ENCODE results near the gene USP17L25.
"Not testable (repeated sequence)": the region's sequence is repeated elsewhere in the genome, so short reads cannot be mapped to it uniquely, and the experiment has no call there.

Gene USP17L25

GRCh38 chr4:9329611-9330010, at the start of gene USP17L25:
TSS of gene USP17L25 (plus strand) at chr4:9329911. CDS start at chr4:9329911, 0 bp downstream.
- in situ Hi-C loops (cut with MboI; ENCODE audit: low sequenced_read_pairs), result not testable (repeated sequence)

- in situ Hi-C loops (cut with MboI; ENCODE audit: low sequenced_read_pairs), result not testable (repeated sequence)
Measured at GRCh38 chr4:9324191-9324590, 5.5 kb upstream of the USP17L25 start.

- in situ Hi-C loops (cut with MboI; ENCODE audit: low sequenced_read_pairs), result not testable (repeated sequence)
Measured at GRCh38 chr4:9324865-9325264, 4.8 kb upstream of the USP17L25 start, which contains the start of gene USP17L24. TSS of gene USP17L24 (plus strand) at chr4:9325165. CDS start at chr4:9325165, 0 bp downstream.

DNA sequence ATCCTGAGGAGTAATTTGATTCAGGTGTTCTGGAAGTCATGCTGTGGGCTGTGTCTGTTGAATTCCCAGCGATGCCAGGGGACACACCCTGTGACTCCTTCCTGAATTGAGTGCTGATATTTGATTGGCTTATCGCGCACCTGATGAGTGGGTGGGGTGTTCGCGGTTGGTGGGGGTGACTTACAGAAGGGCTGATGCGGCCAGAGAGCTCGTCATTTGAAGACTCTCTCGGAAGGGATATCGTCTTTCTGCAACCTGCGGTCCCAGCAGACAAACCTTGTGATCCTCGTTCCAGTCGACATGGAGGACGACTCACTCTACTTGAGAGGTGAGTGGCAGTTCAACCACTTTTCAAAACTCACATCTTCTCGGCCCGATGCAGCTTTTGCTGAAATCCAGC, 4.6 kb downstream of the USP17L25 start, which contains the start of gene USP17L26:
Gene USP17L26 (plus strand): TSS at position 301 of the 400 bp plus-strand sequence. CDS start 0 bp downstream, at position 301.
- in situ Hi-C loops (cut with MboI; ENCODE audit: low sequenced_read_pairs), result not testable (repeated sequence)

- in situ Hi-C loops (cut with MboI; ENCODE audit: low sequenced_read_pairs), result not testable (repeated sequence)
Measured at GRCh38 chr4:9339103-9339502, 9.4 kb downstream of the USP17L25 start, which contains the start of gene USP17L5. TSS of gene USP17L5 (plus strand) at chr4:9339403. CDS start at chr4:9339403, 0 bp downstream.

- in situ Hi-C loops (cut with MboI; ENCODE audit: low sequenced_read_pairs), result not testable (repeated sequence)
Measured at GRCh38 chr4:9343848-9344247, 14.1 kb downstream of the USP17L25 start, which contains the start of gene USP17L27. TSS of gene USP17L27 (plus strand) at chr4:9344148. CDS start at chr4:9344148, 0 bp downstream.

GRCh38 chr4:9348593-9348992, 18.9 kb downstream of the USP17L25 start, which contains the start of gene USP17L28:
TSS of gene USP17L28 (plus strand) at chr4:9348893. CDS start at chr4:9348893, 0 bp downstream.
- in situ Hi-C loops (cut with MboI; ENCODE audit: low sequenced_read_pairs), result not testable (repeated sequence)

GRCh38 chr4:9350866-9351265, 21.2 kb downstream of the USP17L25 start:
- in situ Hi-C loops (cut with MboI; ENCODE audit: low sequenced_read_pairs), result not testable (repeated sequence)

DNA sequence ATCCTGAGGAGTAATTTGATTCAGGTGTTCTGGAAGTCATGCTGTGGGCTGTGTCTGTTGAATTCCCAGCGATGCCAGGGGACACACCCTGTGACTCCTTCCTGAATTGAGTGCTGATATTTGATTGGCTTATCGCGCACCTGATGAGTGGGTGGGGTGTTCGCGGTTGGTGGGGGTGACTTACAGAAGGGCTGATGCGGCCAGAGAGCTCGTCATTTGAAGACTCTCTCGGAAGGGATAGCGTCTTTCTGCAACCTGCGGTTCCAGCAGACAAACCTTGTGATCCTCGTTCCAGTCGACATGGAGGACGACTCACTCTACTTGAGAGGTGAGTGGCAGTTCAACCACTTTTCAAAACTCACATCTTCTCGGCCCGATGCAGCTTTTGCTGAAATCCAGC, 23.6 kb downstream of the USP17L25 start, which contains the start of gene USP17L29:
Gene USP17L29 (plus strand): TSS at position 301 of the 400 bp plus-strand sequence. CDS start 0 bp downstream, at position 301.
- in situ Hi-C loops (cut with MboI; ENCODE audit: low sequenced_read_pairs), result not testable (repeated sequence)

DNA sequence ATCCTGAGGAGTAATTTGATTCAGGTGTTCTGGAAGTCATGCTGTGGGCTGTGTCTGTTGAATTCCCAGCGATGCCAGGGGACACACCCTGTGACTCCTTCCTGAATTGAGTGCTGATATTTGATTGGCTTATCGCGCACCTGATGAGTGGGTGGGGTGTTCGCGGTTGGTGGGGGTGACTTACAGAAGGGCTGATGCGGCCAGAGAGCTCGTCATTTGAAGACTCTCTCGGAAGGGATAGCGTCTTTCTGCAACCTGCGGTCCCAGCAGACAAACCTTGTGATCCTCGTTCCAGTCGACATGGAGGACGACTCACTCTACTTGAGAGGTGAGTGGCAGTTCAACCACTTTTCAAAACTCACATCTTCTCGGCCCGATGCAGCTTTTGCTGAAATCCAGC, 33.1 kb downstream of the USP17L25 start, which contains the start of gene USP17L30:
Gene USP17L30 (plus strand): TSS at position 301 of the 400 bp plus-strand sequence. CDS start 0 bp downstream, at position 301.
- in situ Hi-C loops (cut with MboI; ENCODE audit: low sequenced_read_pairs), result not testable (repeated sequence)

DNA sequence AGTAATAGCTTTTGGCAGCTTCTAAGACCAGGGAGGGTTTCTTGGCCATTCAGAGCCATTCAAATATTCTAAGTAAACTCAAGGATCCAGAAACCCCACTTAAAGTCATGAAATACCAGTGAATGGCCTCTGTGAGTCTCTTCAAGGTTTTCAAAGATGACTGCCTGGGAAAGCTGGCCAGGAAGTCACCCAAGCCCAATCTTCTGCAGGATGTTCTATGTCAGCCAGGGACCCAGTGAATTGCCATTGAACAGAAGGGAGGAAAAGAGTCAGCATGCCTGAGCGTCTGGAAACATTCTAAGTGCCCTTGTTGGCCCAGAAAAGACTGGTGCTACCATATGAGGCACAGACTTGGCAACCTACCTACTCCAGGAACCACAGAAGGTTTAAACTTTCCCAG, 50.2 kb downstream of the USP17L25 start:
- in situ Hi-C loops (cut with MboI; ENCODE audit: low sequenced_read_pairs), result not testable (repeated sequence)
